DOHH2 (cell line): ENCODE results near the gene PAF1.

Source experiments
- EZH2phosphoT487 ChIP-seq: fragments of 200-600 bp; sonication (generic); IDR thresholded peaks from 2 replicates; pipeline ENCODE4 v1.6.1; 2017; ENCODE audit warnings: borderline replicate concordance, mild to moderate bottlenecking, antibody characterized with exemption, low read length, moderate library complexity, mixed read lengths
- TF ChIP-seq, protein P1 (sequence below): fragments of 200-600 bp; sonication (generic); IDR thresholded peaks from one replicate; pipeline ENCODE4 v1.5.1; 2014; ENCODE audit warnings: antibody characterized with exemption, mild to moderate bottlenecking, low read depth, low read length; ENCODE audit not compliant: poor library complexity, severe bottlenecking

DNA sequence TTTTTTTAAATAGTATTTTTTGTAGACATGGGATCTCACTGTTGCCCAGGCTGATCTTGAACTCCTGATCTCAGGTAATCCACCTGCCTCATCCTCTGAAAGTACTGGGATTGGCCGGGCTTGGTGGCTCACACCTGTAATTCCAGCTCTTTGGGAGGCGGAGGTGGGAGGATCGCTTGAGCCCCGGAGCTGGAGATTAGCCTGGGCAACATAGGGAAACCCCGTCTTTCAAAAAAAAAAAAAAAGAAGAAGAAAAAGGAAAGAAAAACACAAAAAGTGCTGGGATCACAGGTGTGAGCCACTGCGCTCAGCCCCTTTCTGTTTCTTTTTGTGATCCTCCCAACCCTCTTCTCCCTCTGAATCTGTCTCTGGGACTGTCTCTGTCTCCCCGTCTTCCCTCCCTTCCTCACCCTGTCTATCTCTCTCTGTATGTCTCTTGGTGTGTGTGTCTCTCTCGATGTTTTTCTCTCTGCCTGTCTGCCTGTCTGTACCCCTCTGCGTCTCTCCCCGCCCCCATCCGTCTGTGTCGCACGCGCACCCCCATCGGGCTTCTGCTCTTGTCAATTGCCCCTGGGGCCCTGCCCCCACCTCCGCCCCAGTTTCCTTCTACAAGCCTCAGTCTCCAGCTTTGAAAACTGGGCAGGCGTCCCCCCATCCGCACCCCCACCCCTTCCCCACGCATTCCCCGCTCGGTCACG lies 15.2 kb upstream of the PAF1 start:
- TF ChIP-seq, protein P1, sequence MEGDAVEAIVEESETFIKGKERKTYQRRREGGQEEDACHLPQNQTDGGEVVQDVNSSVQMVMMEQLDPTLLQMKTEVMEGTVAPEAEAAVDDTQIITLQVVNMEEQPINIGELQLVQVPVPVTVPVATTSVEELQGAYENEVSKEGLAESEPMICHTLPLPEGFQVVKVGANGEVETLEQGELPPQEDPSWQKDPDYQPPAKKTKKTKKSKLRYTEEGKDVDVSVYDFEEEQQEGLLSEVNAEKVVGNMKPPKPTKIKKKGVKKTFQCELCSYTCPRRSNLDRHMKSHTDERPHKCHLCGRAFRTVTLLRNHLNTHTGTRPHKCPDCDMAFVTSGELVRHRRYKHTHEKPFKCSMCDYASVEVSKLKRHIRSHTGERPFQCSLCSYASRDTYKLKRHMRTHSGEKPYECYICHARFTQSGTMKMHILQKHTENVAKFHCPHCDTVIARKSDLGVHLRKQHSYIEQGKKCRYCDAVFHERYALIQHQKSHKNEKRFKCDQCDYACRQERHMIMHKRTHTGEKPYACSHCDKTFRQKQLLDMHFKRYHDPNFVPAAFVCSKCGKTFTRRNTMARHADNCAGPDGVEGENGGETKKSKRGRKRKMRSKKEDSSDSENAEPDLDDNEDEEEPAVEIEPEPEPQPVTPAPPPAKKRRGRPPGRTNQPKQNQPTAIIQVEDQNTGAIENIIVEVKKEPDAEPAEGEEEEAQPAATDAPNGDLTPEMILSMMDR = no peak
- TF ChIP-seq EZH2phosphoT487 = no peak
